D721Med (cell line): ENCODE measurements around the gene CYP1A2.

Source experiments
- DNase-seq: peaks from one replicate; pipeline ENCODE4 v3.0.0; 2011; ENCODE audit warnings: low spot score; ENCODE audit not compliant: insufficient read length
- FAIRE-seq: peaks from 2 replicates; lab custom pipeline; 2011; peaks lifted over from hg19 to GRCh38; lab: Jason Lieb, UNC
- CTCF ChIP-seq: IDR thresholded peaks from 2 replicates; pipeline ENCODE4 v1.5.1; 2012; ENCODE audit warnings: mild to moderate bottlenecking, control low read depth; ENCODE audit not compliant: insufficient read depth; ENCODE audit errors: missing control alignments

The CYP1A2 gene

GRCh38 chr15:74794248-74794969, 45.8 kb downstream of the CYP1A2 start:
- FAIRE-seq (no peak), DNase-seq (no peak)
- TF ChIP-seq CTCF = no peak

- FAIRE-seq = no peak
- TF ChIP-seq CTCF = no peak
- DNase-seq = no peak
Measured at GRCh38 chr15:74794970-74795349, 46.3 kb downstream of the CYP1A2 start.

- no peak for DNase-seq
- no peak for FAIRE-seq
- no peak for TF ChIP-seq CTCF
Measured at GRCh38 chr15:74795966-74796625, 47.5 kb downstream of the CYP1A2 start.

GRCh38 chr15:74798388-74799254, 50.0 kb downstream of the CYP1A2 start:
- no peak for DNase-seq
- no peak for FAIRE-seq
- no peak for TF ChIP-seq CTCF

- no peak for DNase-seq
- no peak for FAIRE-seq
- peak; percentile 7 for TF ChIP-seq CTCF
Measured at GRCh38 chr15:74799255-74799855, 50.7 kb downstream of the CYP1A2 start.

GRCh38 chr15:74799856-74800558, 51.4 kb downstream of the CYP1A2 start:
- FAIRE-seq (no peak), DNase-seq (peak; percentile 81)
- TF ChIP-seq CTCF = peak; percentile 76
